GM18517 (cell line): ENCODE data around the gene FSTL5.

Experiments
- ATAC-seq: cut with Tn5 transposase; IDR thresholded peaks from one replicate; pipeline ENCODE4 v1.9.1; 2021; ENCODE audit warnings: mild to moderate bottlenecking, moderate library complexity; ENCODE audit not compliant: unreplicated experiment

FSTL5 gene

GRCh38 chr4:161359491-161359890 is 804.3 kb downstream of the FSTL5 start:
- no peak for ATAC-seq

DNA sequence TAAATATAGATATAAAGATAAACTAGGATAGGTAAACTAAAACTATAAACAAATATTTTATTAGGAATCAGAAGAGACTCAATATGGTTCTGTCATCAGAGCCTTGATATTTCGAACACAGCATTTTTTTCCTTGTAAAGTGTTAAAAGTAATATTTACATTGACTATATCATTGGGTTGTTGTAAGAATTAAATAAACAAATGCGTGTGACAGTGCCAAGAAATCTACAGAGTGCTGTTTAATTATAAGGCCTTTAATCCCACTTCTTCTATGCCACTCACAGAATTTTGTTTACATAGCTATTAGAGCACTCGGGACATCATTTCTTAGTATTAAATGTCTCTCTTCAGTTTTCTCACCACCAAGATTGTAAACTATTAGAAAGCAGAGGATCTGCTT is 807.4 kb downstream of the FSTL5 start:
- ATAC-seq, result no peak

- no peak for ATAC-seq
These were observed 812.9 kb downstream of the FSTL5 start for GRCh38 chr4:161350946-161351345.

- no peak for ATAC-seq
These were observed 818.1 kb downstream of the FSTL5 start for GRCh38 chr4:161345741-161346140.

DNA sequence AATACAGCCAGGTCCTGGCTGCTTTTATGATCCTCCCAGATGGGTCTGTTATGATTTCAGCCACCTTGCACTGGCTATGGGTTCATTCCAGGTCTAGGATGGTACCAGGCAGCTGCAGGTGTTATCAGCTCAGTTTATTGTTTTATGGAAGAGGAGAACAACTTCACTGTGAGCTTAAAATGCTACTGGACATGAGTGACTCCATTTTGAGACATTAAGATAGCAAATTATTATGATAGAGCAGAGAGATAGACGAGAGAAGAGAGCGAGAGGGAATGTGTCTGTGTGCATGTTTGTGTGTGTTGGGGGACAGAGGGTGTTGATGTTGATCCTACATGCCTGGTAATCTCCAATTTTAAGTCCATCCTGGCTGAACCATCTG is 820.2 kb downstream of the FSTL5 start:
- no peak for ATAC-seq

DNA sequence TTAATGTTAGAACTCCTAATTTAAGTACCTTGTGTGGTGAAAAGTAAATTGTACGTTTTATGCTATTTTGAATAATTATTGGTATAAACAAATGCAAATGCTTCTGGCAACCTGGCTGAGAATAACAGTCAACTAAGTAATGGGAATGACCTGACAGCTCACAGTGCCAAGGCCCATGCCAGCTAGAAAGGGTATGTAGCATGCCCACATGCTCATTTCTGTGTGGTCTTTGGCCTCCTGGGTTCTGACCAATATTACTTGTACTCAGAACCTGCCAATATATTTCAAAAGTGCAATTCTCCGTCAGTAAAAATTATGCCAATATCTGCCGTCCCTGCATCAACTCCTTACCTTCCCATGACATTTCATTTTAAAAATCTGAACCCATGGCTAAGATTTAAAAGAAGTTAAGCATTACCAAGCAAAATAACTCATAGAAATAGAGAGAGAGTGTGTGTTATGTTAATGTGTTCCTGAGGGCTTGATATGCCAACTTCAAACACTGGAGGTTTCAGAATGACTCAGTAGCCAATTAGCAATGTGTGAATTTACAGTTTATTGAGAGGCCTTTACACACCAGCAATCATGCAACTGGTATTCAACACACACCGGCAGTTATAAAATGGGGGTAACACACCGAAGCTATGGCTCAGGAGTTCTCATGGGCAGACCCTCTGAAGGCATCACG is 820.8 kb downstream of the FSTL5 start:
- no peak for ATAC-seq

DNA sequence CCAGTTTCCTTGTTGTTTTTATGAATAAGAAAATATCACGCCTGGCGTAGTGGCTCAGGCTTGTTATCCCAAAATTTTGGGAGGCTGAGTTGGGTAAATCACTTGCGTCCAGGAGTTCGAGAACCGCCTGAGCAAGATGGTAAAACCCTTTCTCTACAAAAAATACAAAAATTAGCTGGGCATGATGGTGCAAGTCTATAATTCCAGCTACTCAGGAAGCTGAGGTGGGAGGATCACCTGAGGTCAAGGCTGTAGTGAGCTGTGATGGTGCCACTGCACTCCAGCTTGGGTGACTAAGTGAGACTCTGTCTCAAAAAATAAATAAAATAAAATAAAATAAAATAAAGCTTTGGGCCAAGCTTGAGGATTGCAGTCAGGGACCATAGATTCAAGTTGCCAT is 827.2 kb downstream of the FSTL5 start:
- ATAC-seq, result no peak

GRCh38 chr4:161336016-161336530 is 827.7 kb downstream of the FSTL5 start:
- no peak for ATAC-seq
